GM19043 (cell line): ENCODE data around the gene IRX2.

ENCODE experiments used
- ATAC-seq: cut with Tn5 transposase; IDR thresholded peaks from one replicate; pipeline ENCODE4 v1.9.1; 2021; ENCODE audit warnings: low read depth; ENCODE audit not compliant: unreplicated experiment

Gene IRX2

DNA sequence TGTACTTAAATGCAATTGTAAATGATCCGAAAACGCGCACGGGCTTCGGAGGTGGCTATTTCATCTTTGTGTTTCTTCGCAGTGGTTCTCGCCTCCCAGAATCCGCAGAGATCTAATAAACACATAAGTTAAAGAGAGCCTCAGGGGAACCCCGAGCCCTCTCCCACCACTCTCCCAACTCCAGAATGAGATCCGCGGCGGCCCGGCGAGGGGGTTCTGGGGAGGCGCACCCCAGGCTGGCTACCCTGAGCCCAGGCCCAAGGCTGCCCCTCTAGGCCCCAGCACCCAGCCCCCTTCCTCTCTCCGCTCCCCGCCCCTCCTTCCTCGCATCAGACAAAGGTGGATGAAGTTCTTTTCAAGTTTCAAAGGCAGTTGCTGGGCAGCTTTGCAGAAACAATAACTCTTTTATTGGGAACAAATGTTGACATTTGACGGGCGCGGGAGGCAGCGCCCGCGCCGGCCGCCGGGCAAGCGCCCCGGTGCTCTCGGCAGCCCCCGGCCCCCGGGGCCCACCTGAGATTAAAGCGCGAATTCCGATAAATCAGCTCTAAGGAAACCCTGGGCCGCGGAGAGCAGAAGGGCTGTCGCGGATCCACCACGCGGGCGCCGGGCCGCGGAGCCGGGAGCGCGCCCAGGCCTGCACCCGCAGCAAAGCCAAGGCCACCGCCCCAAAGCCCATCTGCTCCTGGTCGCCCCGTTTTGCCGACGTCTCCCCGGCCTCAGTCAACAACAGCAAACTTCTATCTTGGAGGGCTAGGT lies 8.4 kb downstream of the IRX2 start:
- ATAC-seq: no peak

DNA sequence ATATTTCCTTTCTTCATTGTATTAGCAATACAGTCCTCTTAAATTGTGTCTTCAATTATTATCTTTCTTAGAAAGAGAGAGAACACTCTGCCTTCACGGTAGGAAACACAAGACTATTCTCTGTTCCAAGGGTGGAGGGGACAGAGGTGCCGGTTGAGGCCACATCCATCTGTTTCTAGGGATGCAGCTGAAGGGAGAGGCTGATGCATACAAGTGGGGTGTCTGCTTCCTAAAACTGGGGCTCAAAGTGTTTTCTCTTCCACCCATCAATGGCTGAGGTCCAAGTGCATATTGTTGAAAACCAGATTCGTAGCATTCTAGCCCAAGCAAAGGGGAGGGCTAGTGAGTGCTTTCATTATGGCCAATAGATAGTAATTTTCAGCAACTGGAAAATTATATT lies 9.5 kb downstream of the IRX2 start:
- no peak for ATAC-seq

GRCh38 chr5:2740876-2741555 lies 10.5 kb downstream of the IRX2 start:
- ATAC-seq: no peak

- no peak for ATAC-seq
Observed at GRCh38 chr5:2740051-2740875, 11.2 kb downstream of the IRX2 start.

- no peak for ATAC-seq
Observed at GRCh38 chr5:2739360-2740050, 12.0 kb downstream of the IRX2 start.

GRCh38 chr5:2738700-2739359 lies 12.6 kb downstream of the IRX2 start:
- no peak for ATAC-seq

GRCh38 chr5:2738156-2738699 lies 13.2 kb downstream of the IRX2 start:
- ATAC-seq: no peak

DNA sequence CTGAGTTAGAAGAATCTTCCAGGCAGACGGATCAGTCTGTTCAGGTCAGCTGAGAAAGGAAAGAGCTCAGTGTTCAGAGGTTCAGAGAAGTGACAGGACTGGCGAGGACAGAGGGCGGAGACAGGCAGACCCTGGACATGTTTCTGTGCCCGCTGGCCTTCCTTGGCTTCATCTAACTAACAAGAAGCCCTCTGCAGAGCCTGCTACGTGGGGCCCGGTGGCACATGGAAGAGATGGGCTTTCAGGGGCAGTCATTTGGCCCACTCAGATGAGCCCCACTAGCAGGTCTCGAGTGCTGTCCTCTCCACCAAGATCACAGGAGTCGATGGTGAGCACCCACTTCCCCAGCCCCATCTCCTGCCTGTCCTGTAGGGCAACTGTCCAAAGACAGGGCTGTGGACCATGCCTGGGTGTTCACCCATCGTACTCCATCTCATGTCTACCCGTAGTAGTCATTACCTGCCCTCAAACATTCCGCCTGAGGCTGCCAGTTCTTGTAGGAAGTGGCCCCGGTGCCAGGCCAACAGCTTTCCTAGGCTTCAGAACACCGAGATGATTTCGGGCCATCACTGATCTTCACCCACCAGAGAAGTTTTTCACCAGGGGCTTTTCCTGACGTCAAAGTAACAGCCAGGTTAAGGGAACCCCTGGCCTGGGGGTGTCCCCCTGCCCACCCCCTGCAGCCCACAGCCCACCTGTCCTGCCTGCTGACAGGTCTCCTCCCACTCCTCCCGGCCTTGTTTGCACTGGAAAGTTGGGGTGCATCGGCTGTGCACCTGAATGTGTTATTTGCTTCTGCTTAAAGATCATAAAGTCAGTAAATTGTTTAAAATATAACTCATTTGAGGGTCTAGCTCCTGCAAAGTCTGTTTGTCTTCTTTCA lies 14.0 kb downstream of the IRX2 start:
- ATAC-seq: no peak

- ATAC-seq: no peak
Observed at GRCh38 chr5:2736872-2737271, 14.6 kb downstream of the IRX2 start.

- no peak for ATAC-seq
Observed at GRCh38 chr5:2735996-2736395, 15.5 kb downstream of the IRX2 start.

GRCh38 chr5:2732850-2733249 lies 18.6 kb downstream of the IRX2 start:
- no peak for ATAC-seq

DNA sequence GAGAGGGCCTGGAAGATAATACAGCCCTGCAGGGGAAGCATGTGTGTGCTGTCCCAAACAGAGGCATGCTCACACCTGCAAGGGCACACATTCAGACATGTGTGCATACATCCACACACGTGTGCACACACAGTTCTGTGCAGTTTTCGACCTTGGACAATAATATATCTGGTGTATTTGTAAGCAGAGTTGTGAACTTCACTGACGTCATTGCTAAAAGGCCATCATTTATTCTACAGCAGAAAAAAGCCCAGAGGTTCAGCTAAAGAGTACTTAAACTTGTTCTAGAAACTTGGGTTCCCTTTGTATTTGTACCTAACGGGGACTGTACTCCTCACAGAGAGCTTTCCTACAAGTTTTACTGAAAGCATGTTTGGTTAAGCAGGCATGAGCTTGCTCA lies 19.5 kb downstream of the IRX2 start:
- no peak for ATAC-seq

DNA sequence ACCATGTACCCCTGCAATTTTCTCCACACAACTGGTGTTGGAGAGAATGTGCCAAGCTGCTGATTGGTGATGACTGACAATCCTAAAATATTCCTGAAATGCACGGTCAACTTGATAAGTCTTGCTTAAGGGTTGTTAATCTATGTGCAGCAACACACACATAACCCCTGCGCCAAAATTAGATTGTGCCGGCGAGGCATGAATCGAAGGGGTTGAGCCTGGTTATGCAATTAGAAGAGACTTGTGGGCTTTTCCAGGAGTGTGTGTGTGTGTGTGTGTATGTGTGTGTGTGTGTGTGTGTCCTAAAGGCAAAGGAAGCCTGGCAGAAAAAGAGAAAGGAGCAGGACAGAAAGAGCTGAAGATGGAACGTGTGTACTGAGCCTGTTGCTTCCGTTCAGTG lies 22.3 kb downstream of the IRX2 start:
- no peak for ATAC-seq

GRCh38 chr5:2727550-2727949 lies 23.9 kb downstream of the IRX2 start:
- no peak for ATAC-seq

DNA sequence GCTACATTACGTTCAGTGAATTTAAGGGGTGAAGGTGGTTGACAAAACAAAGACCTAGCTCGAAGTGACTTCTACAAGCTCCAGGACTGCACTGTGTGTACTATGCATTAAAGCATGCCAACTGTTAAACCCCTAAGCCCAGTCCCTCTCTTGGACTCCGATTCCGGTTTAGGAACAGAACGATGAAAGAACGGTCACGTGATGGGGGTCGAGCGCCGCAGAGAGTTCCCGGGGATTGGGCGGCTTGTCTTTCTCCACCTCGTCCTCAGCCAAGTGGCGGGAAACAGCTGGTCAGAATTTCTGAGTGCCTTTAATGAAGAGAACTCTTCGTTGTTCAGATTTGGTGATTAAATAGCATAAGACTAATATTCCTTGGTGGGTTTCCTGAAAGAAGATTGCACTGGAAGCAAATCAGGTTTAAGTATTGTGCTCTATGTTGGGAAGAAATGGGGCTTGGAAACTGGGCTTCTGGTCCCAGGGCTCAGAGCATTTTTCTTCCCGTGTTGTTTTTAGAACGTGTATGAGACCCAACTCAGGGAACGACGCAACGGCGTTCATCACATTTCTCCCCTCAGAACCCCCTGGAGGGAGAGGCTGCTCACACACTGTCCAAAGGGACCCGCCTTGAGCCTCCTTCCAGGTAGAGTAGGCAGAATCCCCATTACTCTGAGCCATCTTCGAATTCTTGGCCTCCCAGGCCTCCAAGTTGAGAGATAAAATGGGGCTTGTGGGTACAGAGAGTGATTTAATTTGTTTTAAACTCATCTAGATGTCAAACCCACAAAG lies 25.3 kb downstream of the IRX2 start:
- no peak for ATAC-seq

DNA sequence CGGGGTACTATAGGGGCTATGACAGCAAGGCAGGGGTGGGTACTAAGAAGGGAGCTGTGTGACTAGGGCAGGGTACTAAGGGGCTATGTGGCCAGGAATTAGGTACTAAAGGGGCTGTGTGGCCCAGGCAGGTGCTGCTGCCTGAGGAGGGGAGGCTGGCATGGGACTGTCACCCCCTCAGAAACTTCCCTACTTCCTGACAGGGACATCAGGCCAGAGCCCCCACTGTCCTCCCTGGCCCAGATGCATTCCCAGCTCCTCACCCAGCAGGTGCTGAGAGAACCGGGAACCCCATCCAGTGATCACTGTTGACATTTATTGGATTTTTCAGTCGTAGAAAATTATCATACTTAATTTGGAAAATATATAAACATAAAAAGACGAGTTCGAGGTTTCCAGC lies 26.6 kb downstream of the IRX2 start:
- no peak for ATAC-seq

DNA sequence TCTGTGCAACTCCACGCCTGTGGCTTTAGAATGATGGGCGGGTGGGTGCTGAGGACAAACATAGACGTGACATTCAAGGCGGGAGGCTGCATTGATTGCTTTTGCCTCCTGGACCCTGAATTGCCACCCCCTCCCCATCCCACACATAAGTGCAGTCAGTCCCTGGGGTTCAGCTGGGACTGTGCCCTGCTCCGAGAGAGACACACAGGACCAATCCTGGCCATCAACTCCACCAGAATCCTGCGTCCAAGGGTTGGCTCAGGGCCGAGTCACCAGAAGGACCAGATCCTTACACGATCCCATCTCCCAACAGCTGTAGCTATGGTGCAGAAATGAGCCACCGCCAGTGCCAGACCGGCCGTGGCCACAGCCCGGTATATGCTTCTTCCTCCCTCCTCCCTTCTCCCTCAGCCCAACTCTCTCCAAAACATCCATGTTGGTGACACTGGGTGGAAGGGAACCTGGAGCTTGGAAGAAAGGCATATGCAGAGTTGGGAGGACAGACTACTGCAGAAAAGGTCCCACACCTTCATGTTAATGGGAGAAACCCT lies 27.4 kb downstream of the IRX2 start:
- no peak for ATAC-seq

DNA sequence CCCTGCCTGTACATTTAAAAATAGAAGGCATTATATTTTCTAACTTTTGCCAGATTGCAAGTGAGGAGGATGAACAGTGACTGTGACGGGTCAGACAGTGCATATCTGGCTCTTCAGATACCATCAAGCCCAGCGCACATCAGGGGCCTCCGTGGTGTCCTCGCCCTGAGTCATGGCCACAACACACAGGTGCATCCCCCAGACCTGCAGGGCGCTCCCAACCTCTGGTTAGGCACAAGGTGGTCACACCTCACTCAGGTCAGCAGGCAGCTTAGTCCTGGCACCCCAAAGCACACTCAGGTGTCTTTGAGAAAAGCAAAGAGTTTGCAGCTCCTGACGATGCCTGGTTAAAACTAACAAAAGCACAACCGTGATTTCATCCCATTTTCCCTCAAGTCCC lies 28.6 kb downstream of the IRX2 start:
- no peak for ATAC-seq
